Neutrophil (primary cell): ENCODE measurements around the gene CAPN13.
"Not testable (repeated sequence)": the region's sequence is repeated elsewhere in the genome, so short reads cannot be mapped to it uniquely, and the experiment has no call there.

ENCODE experiments used
- H3K27ac ChIP-seq: fragments of 200-600 bp; sonication (generic); 2 replicates; pipeline ENCODE4 v1.5.1; 2016; ENCODE audit warnings: mild to moderate bottlenecking, moderate library complexity
- H3K27me3 ChIP-seq: fragments of 200-600 bp; sonication (generic); 2 replicates; pipeline ENCODE4 v1.6.0; 2016; ENCODE audit warnings: mild to moderate bottlenecking
- H3K36me3 ChIP-seq: fragments of 200-600 bp; sonication (generic); 2 replicates; pipeline ENCODE4 v1.5.1; 2017
- H3K4me1 ChIP-seq, 2 experiments: fragments of 200-600 bp in 1 of 2; sonication (generic) in 1 of 2; 1 replicate in 1 of 2; 2 replicates in 1 of 2; pipeline versions ENCODE4 v1.5.1 to v1.6.1; 2013 to 2016; ENCODE audit warnings: low read depth in 1 of 2, low read length in 1 of 2, mild to moderate bottlenecking in 1 of 2, moderate library complexity in 1 of 2; ENCODE audit not compliant: control insufficient read depth in 1 of 2, insufficient read depth in 1 of 2
- H3K4me3 ChIP-seq, 2 experiments: fragments of 200-600 bp in 1 of 2; sonication (generic) in 1 of 2; 1 replicate in 1 of 2; 2 replicates in 1 of 2; pipeline ENCODE4 v1.5.1; 2013 to 2016; ENCODE audit warnings: low read depth in 1 of 2, low read length in 1 of 2, mild to moderate bottlenecking in 1 of 2, moderate library complexity in 1 of 2
- H3K9me3 ChIP-seq: fragments of 200-600 bp; sonication (generic); 2 replicates; pipeline ENCODE4 v1.5.1; 2016
- CTCF ChIP-seq: fragments of 200-600 bp; sonication (generic); IDR thresholded peaks from 2 replicates; pipeline ENCODE4 v1.5.1; 2016; ENCODE audit warnings: antibody characterized with exemption

The CAPN13 gene

DNA sequence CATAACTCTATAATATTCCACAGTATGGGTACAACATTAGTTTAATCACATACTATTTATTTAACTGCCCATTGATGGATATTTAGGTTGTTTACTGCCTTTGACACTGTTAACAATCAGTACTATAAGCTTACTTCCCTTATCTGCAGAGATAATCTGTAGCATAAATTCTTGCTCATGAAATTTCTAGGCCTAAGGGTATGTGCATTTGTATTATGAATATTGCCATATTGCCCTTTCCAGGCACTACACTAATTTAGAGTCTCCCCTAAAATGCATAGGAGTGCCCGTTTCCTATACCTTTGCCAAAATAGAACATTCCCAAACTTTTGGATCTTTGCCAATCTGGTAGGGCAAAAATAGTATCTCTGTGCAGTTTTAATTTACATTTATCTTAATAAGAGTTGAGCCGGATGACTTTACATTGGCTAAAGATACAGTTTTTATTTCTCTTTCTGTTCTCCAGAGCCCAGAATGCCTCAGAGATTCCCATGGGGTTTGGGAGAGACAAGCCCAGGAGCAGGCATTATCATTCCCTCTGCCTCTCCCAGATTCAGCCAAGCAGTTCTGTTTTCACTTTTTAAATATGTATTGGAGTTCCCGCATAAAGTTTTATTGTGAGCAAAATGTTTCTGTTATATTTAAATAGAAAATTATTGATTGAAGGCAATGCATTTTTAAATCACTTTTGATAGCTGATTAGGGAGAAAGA lies 102.8 kb downstream of the CAPN13 start:
- Histone ChIP-seq H3K27ac (no peak overlapping the region), H3K36me3 (no peaks in the 10 kb centered on the region), H3K9me3 (no peaks in the 10 kb centered on the region), H3K27me3 (no peaks in the 10 kb centered on the region), H3K4me3 (no peak overlapping the region), H3K4me1 (peaks cover 31 to 42% of the 10 kb centered on the region in 2 experiments)
- no peak for TF ChIP-seq CTCF

DNA sequence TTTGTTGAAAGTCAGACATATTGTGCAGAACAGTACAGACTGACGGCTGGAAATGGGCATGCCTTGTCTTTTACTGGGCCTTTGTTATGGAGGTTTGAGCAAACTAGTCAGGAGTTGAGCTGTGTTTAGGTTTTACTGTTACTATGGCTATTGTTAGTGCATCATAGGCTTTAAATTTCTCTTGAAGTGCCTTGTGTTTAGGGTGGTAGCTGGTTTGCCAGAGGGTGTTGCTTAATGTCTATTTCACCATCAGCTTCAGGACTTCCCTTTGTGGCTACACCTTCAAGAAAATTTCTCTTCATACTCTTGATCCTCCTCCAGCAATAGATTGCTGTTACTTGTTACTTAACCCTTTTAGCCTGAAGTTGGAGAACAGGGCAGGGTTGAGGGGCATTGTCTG lies 104.6 kb downstream of the CAPN13 start:
- Histone ChIP-seq H3K9me3 (no peaks in the 10 kb centered on the region), H3K4me3 (peak overlapping the region in 1 of 2 experiments; percentile 26), H3K36me3 (no peaks in the 10 kb centered on the region), H3K27me3 (no peaks in the 10 kb centered on the region), H3K27ac (peak overlapping the region; percentile 84), H3K4me1 (peaks cover 31 to 42% of the 10 kb centered on the region in 2 experiments)
- TF ChIP-seq CTCF, result no peak

GRCh38 chr2:30701782-30702181 lies 105.5 kb downstream of the CAPN13 start:
- no peak overlapping the region for H3K4me3 ChIP-seq
- H3K27me3 ChIP-seq, result no peaks in the 10 kb centered on the region
- H3K9me3 ChIP-seq, result no peaks in the 10 kb centered on the region
- no peak for TF ChIP-seq CTCF
- H3K36me3 ChIP-seq, result no peaks in the 10 kb centered on the region
- H3K4me1 ChIP-seq, result peaks cover 29 to 38% of the 10 kb centered on the region in 2 experiments
- peak overlapping the region; percentile 84 for H3K27ac ChIP-seq

DNA sequence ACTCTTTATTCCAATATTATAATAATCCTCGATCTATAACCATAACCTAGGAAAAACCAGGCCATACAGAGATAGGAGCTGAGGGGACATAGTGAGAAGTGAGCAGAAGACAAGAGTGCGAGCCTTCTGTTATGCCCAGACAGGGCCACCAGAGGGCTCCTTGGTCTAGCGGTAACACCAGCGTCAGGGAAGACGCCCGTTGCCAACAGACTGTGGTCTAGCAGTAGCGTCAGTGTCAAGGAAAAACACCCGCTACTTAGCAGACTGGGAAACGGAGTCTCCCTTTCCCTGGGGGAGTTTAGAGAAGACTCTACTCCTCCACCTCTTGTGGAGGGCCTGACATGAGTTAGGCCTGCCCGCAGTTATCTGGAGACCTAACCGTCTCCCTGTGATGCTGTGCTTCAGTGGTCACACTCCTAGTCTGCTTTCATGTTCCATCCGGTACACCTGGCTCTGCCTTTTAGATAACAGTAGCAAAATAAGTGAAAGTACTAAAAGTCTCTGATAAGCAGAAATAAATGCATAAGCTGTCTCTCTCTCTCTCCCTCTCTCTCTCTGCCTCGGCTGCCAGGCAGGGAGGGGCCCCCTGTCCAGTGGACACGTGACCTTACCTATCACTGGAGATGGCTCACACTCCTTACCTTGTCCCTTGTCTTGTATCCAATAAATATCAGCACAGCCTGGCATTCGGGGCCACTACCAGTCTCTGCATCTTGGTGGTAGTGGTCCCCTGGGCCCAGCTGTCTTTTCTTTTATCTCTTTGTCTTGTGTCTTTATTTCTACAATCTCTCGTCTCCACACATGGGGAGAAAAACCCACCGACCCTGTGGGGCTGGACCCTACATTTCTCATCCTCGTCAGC lies 109.8 kb downstream of the CAPN13 start:
- not testable (repeated sequence) for H3K27ac ChIP-seq, H3K36me3 ChIP-seq, H3K27me3 ChIP-seq, H3K9me3 ChIP-seq, H3K4me3 ChIP-seq
- H3K4me1 ChIP-seq, result peaks cover 22 to 24% of the 10 kb centered on the region in 2 experiments

DNA sequence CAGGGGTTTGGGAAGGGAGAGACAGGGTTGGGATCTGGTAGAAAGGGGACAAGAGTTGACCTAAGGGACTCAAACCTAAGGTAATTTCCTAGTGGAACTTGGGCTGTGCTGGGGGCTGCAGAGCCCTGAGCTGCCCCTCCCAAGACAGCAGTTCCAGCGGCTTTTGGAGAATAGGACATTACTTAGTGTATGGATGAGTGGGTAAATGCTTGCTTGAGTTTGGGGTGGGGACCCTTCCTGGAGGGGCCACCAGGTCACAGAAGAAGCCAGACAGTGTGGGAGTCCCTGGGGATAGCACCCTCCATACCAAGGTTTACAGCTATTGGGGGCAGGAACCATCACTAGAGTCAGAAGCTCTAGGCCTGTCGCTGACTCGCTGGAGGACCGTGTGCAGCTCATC lies 111.5 kb downstream of the CAPN13 start:
- no peaks in the 10 kb centered on the region for H3K36me3 ChIP-seq
- H3K4me3 ChIP-seq, result no peak overlapping the region
- H3K27me3 ChIP-seq, result no peaks in the 10 kb centered on the region
- TF ChIP-seq CTCF, result no peak
- H3K27ac ChIP-seq, result no peak overlapping the region
- no peaks in the 10 kb centered on the region for H3K9me3 ChIP-seq
- peaks cover 27 to 34% of the 10 kb centered on the region in 2 experiments for H3K4me1 ChIP-seq
